ENCODE results near the gene TMEM41A. TPM values are rescaled to one million over a fixed set of nuclear protein-coding genes. Genes with fewer than 3 reads are reported as not detected.
"Not testable (repeated sequence)": the region's sequence is repeated elsewhere in the genome, so short reads cannot be mapped to it uniquely, and the experiment has no call there.

The TMEM41A gene
- polyA plus RNA-seq, 4 donors, result 27.1 to 34.1 (median 30.1) TPM

DNA sequence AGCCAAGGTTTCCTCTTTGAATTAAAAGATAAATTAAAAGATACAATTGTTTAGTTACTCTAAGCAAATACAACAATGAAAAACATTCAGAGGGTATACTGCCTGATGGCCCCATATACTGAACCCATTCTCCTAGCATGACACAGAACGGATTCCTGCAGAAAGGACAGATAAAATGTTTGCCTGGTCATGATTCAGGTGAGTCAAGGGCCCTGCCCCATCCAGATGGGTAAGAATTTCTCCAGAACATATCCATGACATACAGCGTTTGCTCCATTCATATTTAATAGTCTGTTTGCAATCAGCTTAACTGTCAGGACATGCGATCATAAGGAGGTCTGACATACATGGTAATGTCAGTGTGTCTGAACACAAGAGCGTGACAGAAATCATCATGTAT is 8.6 kb downstream of the TMEM41A start:
- DNase-seq (ENCODE audit: low read depth in 4 of 4, low spot score in 2 of 4), result no peak

DNA sequence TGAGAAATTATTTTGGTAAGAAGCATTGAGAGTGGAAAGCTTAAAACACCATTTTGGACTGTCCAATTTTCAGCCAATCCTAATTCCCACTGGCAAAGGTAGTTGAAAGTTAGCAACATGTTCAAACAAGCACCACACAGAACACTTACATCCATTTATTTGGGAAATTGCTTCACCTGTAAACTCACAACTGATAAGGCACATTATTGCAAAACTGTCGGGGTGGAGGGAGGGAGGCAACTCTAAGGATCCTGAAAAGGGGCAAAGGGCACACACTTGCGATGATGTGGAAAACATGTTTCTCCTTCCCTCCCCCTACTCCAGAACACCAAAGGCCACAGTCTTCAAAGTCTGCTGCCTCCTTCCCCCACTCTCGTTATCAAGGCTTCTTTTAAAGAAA is 9.4 kb downstream of the TMEM41A start:
- no peak for DNase-seq (ENCODE audit: low read depth in 4 of 4, low spot score in 2 of 4)

DNA sequence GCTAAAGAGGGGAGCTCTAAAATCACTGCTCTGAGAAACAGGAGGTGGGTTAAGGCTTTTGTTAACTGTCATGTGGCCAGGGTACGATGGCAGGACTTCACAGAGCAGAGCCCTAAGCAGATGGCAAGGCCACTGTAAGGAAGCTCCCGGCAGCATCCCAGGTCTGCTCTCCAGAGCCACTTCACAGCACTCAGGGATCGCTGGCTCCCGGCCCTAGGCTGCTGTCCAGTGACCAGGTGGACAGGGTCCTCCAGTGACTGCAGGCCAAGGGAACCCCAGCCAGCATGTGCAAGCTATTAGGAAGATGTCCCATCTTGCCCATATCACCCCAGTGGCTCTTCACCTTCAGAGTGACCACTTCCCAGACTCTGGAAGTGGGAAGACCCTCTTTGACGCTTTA is 10.4 kb downstream of the TMEM41A start:
- DNase-seq (ENCODE audit: low read depth in 4 of 4, low spot score in 2 of 4), result no peak

- no peak for DNase-seq (ENCODE audit: low read depth in 4 of 4, low spot score in 2 of 4)
These were observed 12.4 kb downstream of the TMEM41A start for GRCh38 chr3:185486394-185486793.

- DNase-seq (ENCODE audit: low read depth in 4 of 4, low spot score in 2 of 4), result no peak
These were observed 14.5 kb downstream of the TMEM41A start for GRCh38 chr3:185484296-185484695.

DNA sequence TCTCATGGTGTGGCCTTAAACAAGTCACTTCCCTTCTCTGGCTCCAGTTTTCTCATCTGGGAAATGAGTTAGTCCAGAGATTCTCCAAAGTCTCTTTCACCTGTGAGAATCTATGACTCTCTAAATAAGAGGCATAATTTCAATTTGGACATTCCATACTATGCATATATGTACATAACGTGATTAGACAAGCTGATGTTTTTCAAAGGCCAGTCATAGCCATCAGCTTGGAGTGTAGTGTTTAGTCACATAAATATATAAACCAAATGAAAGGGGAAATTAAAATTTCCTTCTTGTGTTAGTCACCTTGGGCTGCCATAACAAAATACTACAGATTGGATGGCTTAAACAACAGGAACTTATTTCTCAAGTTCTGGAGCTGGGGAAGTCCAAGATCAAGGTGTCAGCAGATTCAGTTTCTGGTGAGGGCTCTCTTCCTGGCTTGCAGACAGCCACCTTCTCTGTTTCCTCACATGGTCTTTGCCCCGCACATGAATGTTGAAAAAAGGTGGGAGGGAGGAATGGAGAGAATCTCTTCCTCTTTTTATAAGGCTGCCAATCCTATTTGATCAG is 19.4 kb downstream of the TMEM41A start:
- DNase-seq (ENCODE audit: low read depth in 4 of 4, low spot score in 2 of 4), result no peak

DNA sequence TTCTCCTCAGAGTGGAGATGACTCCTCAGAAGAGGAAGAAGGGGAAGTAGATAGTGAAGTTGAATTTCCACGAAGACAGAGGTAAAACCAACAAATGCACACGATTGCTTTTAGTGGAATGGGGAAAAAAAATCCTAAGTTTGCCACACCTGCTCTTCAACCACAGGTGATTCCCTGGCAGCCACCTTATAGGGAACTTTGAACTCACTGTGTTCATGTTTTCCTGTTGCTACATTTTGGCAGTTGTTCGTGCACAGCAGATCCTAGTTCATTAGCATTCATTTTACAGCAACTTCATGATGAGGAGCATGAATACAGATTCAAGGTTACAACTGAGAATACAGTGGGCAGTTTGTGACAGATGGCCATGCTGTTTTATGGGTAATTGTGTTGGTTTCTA is 21.5 kb downstream of the TMEM41A start:
- no peak for DNase-seq (ENCODE audit: low read depth in 4 of 4, low spot score in 2 of 4)

- DNase-seq (ENCODE audit: low read depth in 4 of 4, low spot score in 2 of 4), result not testable (repeated sequence)
These were observed 23.9 kb downstream of the TMEM41A start for GRCh38 chr3:185474922-185475321.

DNA sequence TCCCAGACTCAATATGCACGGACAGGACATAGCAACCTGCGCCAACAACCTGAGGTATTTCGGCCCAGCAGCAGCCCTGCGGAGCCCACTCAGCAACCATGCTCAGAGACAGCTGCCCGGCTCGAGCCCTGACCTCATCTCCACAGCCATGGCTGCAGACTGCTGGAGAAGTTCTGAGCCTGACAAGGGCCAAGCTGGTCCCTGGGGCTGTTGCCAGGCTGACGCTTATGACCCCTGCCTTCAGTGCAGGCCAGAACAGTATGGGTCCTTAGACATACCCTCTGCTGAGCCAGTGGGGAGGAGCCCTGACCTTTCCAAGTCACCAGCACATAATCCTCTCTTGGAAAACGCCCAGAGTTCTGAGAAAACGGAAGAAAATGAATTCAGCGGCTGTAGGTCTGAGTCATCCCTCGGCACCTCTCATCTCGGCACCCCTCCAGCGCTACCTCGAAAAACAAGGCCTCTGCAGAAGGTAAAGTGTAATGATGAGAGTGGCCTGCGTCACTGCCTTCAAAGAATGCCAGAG is 25.5 kb downstream of the TMEM41A start:
- DNase-seq (ENCODE audit: low read depth in 4 of 4, low spot score in 2 of 4), result no peak

GRCh38 chr3:185470323-185470722 is 28.5 kb downstream of the TMEM41A start:
- DNase-seq (ENCODE audit: low read depth in 4 of 4, low spot score in 2 of 4), result no peak

DNA sequence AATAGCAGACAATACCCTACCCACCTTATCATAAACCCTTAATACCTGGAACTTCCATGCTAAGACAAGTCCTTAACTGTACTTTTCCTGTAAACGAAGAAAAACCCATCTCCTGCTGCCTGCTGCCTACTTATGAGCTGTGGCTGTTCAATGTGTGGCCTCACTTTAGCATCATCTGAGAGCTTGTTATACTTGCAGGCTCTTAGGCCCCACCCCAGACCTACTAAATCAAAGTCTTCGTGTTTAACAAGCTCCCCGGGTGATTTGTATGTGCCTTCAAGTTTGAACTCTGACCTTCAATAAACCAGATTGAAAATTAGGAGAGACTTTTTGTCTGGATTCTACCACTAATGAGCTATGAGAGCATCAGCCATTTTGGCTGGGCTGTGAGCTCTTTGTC is 29.3 kb downstream of the TMEM41A start:
- no peak for DNase-seq (ENCODE audit: low read depth in 4 of 4, low spot score in 2 of 4)

- not testable (repeated sequence) for DNase-seq (ENCODE audit: low read depth in 4 of 4, low spot score in 2 of 4)
These were observed 32.7 kb downstream of the TMEM41A start for GRCh38 chr3:185466123-185466522.

- no peak for DNase-seq (ENCODE audit: low read depth in 4 of 4, low spot score in 2 of 4)
These were observed 33.4 kb downstream of the TMEM41A start for GRCh38 chr3:185465471-185465870.

DNA sequence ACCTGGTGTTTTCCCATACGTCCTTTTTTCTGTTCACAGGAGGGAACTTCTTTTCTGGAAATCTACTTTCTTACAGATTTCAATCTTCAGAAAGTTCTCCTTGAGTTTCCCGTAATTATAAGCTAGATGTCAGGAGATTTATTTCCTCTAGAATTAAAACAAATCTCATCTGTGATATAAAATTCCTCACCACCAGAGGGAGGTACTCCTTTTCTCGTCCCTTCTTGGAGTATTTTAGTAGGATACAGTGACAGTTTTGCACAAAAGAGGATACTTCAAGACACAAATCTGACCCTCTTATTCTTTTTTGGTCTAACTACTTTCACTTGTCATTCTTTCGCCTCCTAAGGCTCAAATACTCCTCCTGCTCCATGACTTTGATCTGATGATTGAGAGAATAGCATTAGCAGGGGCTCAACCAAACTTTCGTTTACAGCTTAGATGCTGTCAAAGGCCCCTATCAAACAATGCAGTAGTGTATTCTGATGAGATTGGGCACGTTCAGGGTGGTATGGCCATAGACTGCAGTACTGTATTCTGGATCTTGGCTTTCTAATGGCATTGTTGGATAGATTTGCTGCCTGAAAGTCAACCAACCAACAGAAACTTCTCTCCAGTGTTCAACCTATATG is 38.0 kb downstream of the TMEM41A start:
- DNase-seq (ENCODE audit: low read depth in 4 of 4, low spot score in 2 of 4), result no peak

- DNase-seq (ENCODE audit: low read depth in 4 of 4, low spot score in 2 of 4), result no peak
These were observed 38.5 kb downstream of the TMEM41A start for GRCh38 chr3:185460309-185460708.

- no peak for DNase-seq (ENCODE audit: low read depth in 4 of 4, low spot score in 2 of 4)
These were observed 41.5 kb downstream of the TMEM41A start for GRCh38 chr3:185457376-185457775.

DNA sequence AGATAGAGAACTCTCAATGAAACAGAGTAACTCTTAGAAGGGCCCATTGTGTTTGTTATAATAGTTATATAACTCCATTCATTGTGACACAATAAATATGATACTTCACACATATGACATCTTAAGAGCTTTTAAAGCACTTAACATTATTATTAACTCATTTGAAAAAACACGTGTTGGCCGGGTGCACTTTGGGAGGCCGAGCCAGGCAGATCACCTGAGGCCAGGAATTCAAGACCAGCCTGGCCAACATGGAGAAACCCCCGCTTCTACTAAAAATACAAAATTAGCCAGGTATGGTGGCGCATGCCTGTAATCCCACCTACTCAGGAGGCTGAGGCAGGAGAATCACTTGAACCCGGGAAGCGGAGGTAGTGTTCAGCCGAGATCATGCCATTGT is 47.4 kb downstream of the TMEM41A start:
- not testable (repeated sequence) for DNase-seq (ENCODE audit: low read depth in 4 of 4, low spot score in 2 of 4)

GRCh38 chr3:185448107-185448506 is 50.7 kb downstream of the TMEM41A start:
- DNase-seq (ENCODE audit: low read depth in 4 of 4, low spot score in 2 of 4), result no peak

- DNase-seq (ENCODE audit: low read depth in 4 of 4, low spot score in 2 of 4), result no peak
These were observed 54.5 kb downstream of the TMEM41A start for GRCh38 chr3:185444329-185444728.

GRCh38 chr3:185442031-185442430 is 56.8 kb downstream of the TMEM41A start:
- no peak for DNase-seq (ENCODE audit: low read depth in 4 of 4, low spot score in 2 of 4)

GRCh38 chr3:185439745-185440466 is 58.9 kb downstream of the TMEM41A start:
- DNase-seq (ENCODE audit: low read depth in 4 of 4, low spot score in 2 of 4), result no peak

Data from left renal cortex interstitium (tissue), 4 donors.